Sigmoid colon (tissue), 7 donors: ENCODE results near the gene DDTL. TPM values are rescaled to one million over a fixed set of nuclear protein-coding genes. Genes with fewer than 3 reads are reported as not detected.

Source experiments
- DNase-seq: peaks from one replicate; pipeline ENCODE4 v3.0.0-alpha.2; 2019
- H3K27ac ChIP-seq, 4 donors: fragments of 200-600 bp; sonication (generic); one replicate each; pipeline ENCODE4 v1.5.1; 2016 to 2019; ENCODE audit warnings: mild to moderate bottlenecking in 1 of 4
- H3K27me3 ChIP-seq, 3 donors: fragments of 200-600 bp; sonication (generic); one replicate each; pipeline ENCODE4 v1.5.1; 2019; ENCODE audit warnings: mild to moderate bottlenecking in 1 of 3
- H3K36me3 ChIP-seq, 4 donors: fragments of 200-600 bp; sonication (generic); one replicate each; pipeline ENCODE4 v1.5.1; 2016 to 2019
- H3K4me1 ChIP-seq, 4 donors: fragments of 200-600 bp; sonication (generic); one replicate each; pipeline ENCODE4 v1.5.1; 2017 to 2019
- H3K4me3 ChIP-seq, 4 donors: fragments of 200-600 bp; sonication (generic); one replicate each; pipeline ENCODE4 v1.5.1; 2017 to 2019; ENCODE audit warnings: mild to moderate bottlenecking in 2 of 4, moderate library complexity in 1 of 4
- H3K9me3 ChIP-seq, 4 donors: fragments of 200-600 bp in 3 of 4; sonication (generic) in 3 of 4; one replicate each; pipeline versions ENCODE4 v1.5.1 to v1.6.1; 2013 to 2019
- EP300 ChIP-seq, 4 donors: sonication (generic); formaldehyde crosslinking; IDR thresholded peaks; one replicate each; pipeline ENCODE4 v1.6.1; 2017; ENCODE audit warnings: antibody characterized with exemption in 4 of 4
- POLR2A ChIP-seq, 2 donors: fragments of 450-650 bp; IDR thresholded peaks; one replicate each; pipeline ENCODE4 v1.6.1; 2016; ENCODE audit warnings: antibody characterized with exemption in 2 of 2, mild to moderate bottlenecking in 2 of 2, moderate library complexity in 2 of 2
- POLR2AphosphoS5 ChIP-seq, 4 donors: sonication (generic); formaldehyde crosslinking; IDR thresholded peaks; one replicate each; pipeline ENCODE4 v1.6.1; 2017; ENCODE audit warnings: antibody characterized with exemption in 4 of 4
- WGBS, 2 donors: extraction: QIAGEN DNeasy Blood & Tissue Kit; methylation state at CpG; one replicate each; pipeline ENCODE4 v1.1.7; 2013; 5-methylcytosine and 5-hydroxymethylcytosine counted together
- intact Hi-C: fragments of 100-400 bp; cut with DNase I; formaldehyde crosslinking; loops from one replicate; pipeline ENCODE4 v1.15.1; 2023
- polyA plus RNA-seq, 3 donors: library from polyadenylated mRNA; stranded (reverse); fragments of 200-250 nt; gene quantifications; one replicate each; pipeline ENCODE4 v1.2.3, GENCODE V29; 2013
- total RNA-seq, 4 donors: library from RNA; depleted of rRNA; stranded (reverse); fragments of >200 nt; gene quantifications; one replicate each; pipeline ENCODE4 v1.1.0, GENCODE V29; 2016
- TF ChIP-seq, protein P1 (sequence below), 4 experiments: fragments of 450-650 bp in 3 of 4; fragments of 200-600 bp in 1 of 4; IDR thresholded peaks; one replicate each; pipeline ENCODE4 v1.5.1; 2016 to 2019; ENCODE audit warnings: antibody characterized with exemption in 4 of 4, mild to moderate bottlenecking in 3 of 4, moderate library complexity in 2 of 4
- donor health status: healthy with polysubstance abuse.
- donor health status: Bipolar disorder and iron deficiency.
- donor health status: healthy.

Gene DDTL
- total and polyA plus RNA-seq, 7 donors, result 0.55 to 7.3 (median 2.0) TPM; not detected in 2

DNA sequence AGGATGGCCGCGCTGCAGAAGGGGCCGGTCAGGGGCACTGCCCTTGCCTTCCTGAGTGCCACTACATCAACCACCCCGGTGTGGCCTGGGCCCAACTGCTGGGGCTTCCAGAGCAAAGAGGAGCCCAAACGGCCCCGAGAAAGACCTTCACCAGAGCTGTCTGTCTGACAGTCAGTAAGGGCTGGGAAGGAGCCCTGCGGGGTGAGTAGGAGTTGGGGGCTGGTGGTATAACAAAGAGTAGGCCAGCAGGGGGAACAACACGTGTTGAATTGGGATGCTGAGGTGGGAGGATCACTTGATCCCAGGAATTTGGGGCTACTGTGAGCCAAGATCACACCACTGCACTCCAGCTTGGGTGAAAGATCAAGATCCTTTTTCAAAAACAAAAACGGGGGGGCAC, 34.6 kb downstream of the DDTL start:
- Histone ChIP-seq H3K36me3 (no peaks in the 10 kb centered on the region), H3K27me3 (no peaks in the 10 kb centered on the region), H3K4me3 (no peak overlapping the region), H3K27ac (no peak overlapping the region), H3K4me1 (peaks cover 0 to 10% (median 4%) of the 10 kb centered on the region in 4 donors), H3K9me3 (no peaks in the 10 kb centered on the region)
- TF ChIP-seq POLR2AphosphoS5 (IDR thresholded peaks at IDR 0.05), result no peak
- TF ChIP-seq POLR2A (IDR thresholded peaks at IDR 0.05), result no peak
- no peak for TF ChIP-seq EP300 (IDR thresholded peaks at IDR 0.05)
- TF ChIP-seq, protein P1, sequence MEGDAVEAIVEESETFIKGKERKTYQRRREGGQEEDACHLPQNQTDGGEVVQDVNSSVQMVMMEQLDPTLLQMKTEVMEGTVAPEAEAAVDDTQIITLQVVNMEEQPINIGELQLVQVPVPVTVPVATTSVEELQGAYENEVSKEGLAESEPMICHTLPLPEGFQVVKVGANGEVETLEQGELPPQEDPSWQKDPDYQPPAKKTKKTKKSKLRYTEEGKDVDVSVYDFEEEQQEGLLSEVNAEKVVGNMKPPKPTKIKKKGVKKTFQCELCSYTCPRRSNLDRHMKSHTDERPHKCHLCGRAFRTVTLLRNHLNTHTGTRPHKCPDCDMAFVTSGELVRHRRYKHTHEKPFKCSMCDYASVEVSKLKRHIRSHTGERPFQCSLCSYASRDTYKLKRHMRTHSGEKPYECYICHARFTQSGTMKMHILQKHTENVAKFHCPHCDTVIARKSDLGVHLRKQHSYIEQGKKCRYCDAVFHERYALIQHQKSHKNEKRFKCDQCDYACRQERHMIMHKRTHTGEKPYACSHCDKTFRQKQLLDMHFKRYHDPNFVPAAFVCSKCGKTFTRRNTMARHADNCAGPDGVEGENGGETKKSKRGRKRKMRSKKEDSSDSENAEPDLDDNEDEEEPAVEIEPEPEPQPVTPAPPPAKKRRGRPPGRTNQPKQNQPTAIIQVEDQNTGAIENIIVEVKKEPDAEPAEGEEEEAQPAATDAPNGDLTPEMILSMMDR (IDR thresholded peaks at IDR 0.05), result no peak
- 79 to 88% methylated on average over 9 of the region's 9 CpGs for WGBS, 2 donors
- intact Hi-C loops, result no loop called here
- no peak for DNase-seq

DNA sequence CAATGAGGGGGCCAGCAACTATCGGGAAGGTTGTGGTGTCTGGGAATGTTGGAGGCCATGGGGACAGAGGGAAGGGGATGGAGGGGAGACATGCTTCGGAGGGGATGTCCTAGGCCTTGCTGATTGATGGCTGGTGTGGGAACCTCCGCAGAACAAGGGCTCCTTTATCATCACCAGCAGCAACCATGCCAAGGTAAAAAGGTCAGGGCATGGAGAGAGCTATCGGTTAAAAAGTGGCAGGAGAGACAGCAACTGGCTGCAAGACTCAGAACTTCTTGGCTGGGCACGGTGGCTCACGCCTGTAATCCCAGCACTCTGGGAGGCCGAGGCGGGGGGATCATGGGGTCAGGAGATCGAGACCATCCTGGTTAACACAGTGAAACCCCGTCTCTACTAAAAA, 35.6 kb downstream of the DDTL start:
- Histone ChIP-seq H3K4me3 (no peak overlapping the region), H3K27ac (no peak overlapping the region), H3K9me3 (no peaks in the 10 kb centered on the region), H3K27me3 (no peaks in the 10 kb centered on the region), H3K4me1 (peaks cover 0 to 10% (median 4%) of the 10 kb centered on the region in 4 donors), H3K36me3 (no peaks in the 10 kb centered on the region)
- no peak for DNase-seq
- no peak for TF ChIP-seq POLR2A (IDR thresholded peaks at IDR 0.05)
- TF ChIP-seq POLR2AphosphoS5 (IDR thresholded peaks at IDR 0.05), result no peak
- no peak for TF ChIP-seq EP300 (IDR thresholded peaks at IDR 0.05)
- TF ChIP-seq, protein P1 (IDR thresholded peaks at IDR 0.05), result no peak
- WGBS, 2 donors, result 88 to 93% methylated on average over 10 of the region's 10 CpGs
- intact Hi-C loops, result no loop called here

DNA sequence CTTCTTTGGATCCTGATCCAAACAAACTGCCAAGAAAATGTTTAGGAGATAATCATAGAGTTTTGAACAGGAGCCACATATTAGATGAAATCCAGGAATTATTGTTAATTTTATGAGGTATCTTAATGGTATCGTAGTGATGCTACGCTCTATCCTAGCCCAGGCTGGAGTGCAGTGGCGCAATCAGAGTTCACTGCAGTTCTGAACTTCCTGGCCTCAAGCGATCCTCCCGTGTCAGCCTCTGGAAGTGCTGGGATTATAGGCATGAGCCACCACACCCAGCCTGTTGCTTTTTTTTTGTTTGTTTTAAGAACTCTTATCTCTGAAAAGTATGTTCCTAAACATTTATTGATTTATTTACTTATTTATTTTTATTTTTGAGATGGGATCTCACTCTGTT, 36.2 kb downstream of the DDTL start:
- H3K4me1 ChIP-seq, result peaks cover 0 to 10% (median 4%) of the 10 kb centered on the region in 4 donors
- no peaks in the 10 kb centered on the region for H3K27me3 ChIP-seq
- WGBS, 2 donors, result 39 to 78% methylated on average over 5 of the region's 5 CpGs
- H3K9me3 ChIP-seq, result no peaks in the 10 kb centered on the region
- TF ChIP-seq EP300 (IDR thresholded peaks at IDR 0.05) (no peak), POLR2AphosphoS5 (IDR thresholded peaks at IDR 0.05) (no peak), POLR2A (IDR thresholded peaks at IDR 0.05) (no peak)
- TF ChIP-seq, protein P1 (IDR thresholded peaks at IDR 0.05), result no peak
- no peak for DNase-seq
- no peak overlapping the region for H3K4me3 ChIP-seq
- intact Hi-C loops, result no loop called here
- H3K27ac ChIP-seq, result no peak overlapping the region
- no peaks in the 10 kb centered on the region for H3K36me3 ChIP-seq

DNA sequence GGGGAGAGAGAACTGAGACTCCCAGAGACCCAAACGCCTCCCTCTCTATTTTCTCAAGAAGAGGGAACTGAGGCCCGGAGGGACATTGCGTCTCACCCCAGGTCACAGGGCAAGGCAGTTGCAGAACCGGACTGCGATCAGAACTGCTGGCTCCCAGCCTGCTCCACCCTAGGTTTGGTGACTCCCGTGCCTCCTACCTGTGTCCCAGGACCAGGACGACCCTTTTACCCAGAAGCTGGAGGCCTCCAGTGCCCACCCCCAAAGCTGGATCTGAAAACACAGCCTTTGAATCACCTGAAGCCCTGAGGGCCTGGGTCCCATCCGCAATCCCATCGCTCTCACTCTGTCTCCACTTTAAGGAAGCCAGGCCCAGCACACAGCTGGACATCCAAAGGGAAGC, 37.2 kb downstream of the DDTL start:
- no peaks in the 10 kb centered on the region for H3K9me3 ChIP-seq
- TF ChIP-seq EP300 (IDR thresholded peaks at IDR 0.05) (no peak), POLR2A (IDR thresholded peaks at IDR 0.05) (no peak), POLR2AphosphoS5 (IDR thresholded peaks at IDR 0.05) (no peak)
- TF ChIP-seq, protein P1 (IDR thresholded peaks at IDR 0.05), result no peak
- H3K4me3 ChIP-seq, result no peak overlapping the region
- intact Hi-C loops, result no loop called here
- peaks cover 0 to 10% (median 4%) of the 10 kb centered on the region in 4 donors for H3K4me1 ChIP-seq
- H3K27ac ChIP-seq, result no peak overlapping the region
- 78 to 89% methylated on average over 9 of the region's 9 CpGs for WGBS, 2 donors
- H3K36me3 ChIP-seq, result no peaks in the 10 kb centered on the region
- H3K27me3 ChIP-seq, result no peaks in the 10 kb centered on the region
- DNase-seq, result peak; percentile 69

DNA sequence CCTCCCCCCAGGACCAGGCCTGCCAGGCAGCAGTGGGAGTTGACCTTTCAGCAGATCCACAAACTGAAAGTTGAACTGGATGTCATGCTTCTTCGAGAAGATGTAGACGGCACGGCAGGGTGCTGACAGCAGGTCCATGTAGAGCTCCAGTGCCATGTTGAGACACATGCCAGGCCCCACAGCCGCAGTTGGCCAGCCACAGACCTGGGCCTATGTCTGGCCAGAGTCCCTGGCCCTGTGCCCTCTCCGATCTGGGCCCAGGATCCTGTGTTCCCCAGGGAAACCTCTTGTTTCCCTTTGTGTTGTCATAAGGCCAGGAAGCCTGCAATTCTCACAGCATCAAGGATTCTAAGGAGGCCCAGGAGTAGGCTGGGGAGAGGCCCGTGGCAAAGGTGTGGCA, 38.5 kb downstream of the DDTL start, which contains the start of gene GSTT4:
TSS of gene GSTT4 (minus strand) at position 253 of the 400 bp plus-strand sequence. CDS start at position 156, 97 bp downstream.
- Histone ChIP-seq H3K27me3 (no peaks in the 10 kb centered on the region), H3K4me3 (no peak within 1 kb of the TSS), H3K27ac (peak within 1 kb of the TSS; percentile 39 to 66 (median 54)), H3K36me3 (no peaks in the 10 kb centered on the region), H3K9me3 (no peaks in the 10 kb centered on the region), H3K4me1 (peaks cover 0 to 10% (median 4%) of the 10 kb centered on the region in 4 donors)
- WGBS, 2 donors, result 84 to 87% methylated on average over 6 of the region's 6 CpGs
- intact Hi-C loops, result no loop called here
- DNase-seq, result peak; percentile 71
- peak in 1 of 4 donors; percentile 35 for TF ChIP-seq POLR2AphosphoS5 (IDR thresholded peaks at IDR 0.05)
- TF ChIP-seq POLR2A (IDR thresholded peaks at IDR 0.05), result no peak
